HTERT RPE-1 (cell line): ENCODE data around the gene ROBO2.

ENCODE experiments used
- in situ Hi-C: fragments of 300-500 bp; cut with MboI; formaldehyde crosslinking; loops from 4 replicates; pipeline ENCODE4 v1.14.3; 2020; ENCODE audit warnings: low sequenced_read_pairs

The ROBO2 gene

GRCh38 chr3:77188210-77188609 is 148.3 kb downstream of the ROBO2 start:
- in situ Hi-C loops = no loop called here

- in situ Hi-C loops = no loop called here
These were observed 149.4 kb downstream of the ROBO2 start for GRCh38 chr3:77189258-77189657.

GRCh38 chr3:77189684-77190083 is 149.8 kb downstream of the ROBO2 start:
- in situ Hi-C loops = no loop called here

- in situ Hi-C loops = no loop called here
These were observed 150.5 kb downstream of the ROBO2 start for GRCh38 chr3:77190374-77190773.

GRCh38 chr3:77191014-77191413 is 151.1 kb downstream of the ROBO2 start:
- in situ Hi-C loops = no loop called here

- in situ Hi-C loops = no loop called here
These were observed 151.7 kb downstream of the ROBO2 start for GRCh38 chr3:77191640-77192039.

- in situ Hi-C loops = no loop called here
These were observed 156.1 kb downstream of the ROBO2 start for GRCh38 chr3:77195766-77196545.

- in situ Hi-C loops = no loop called here
These were observed 157.5 kb downstream of the ROBO2 start for GRCh38 chr3:77197408-77197807.

- in situ Hi-C loops = no loop called here
These were observed 164.0 kb downstream of the ROBO2 start for GRCh38 chr3:77203851-77204250.

GRCh38 chr3:77204788-77205187 is 164.9 kb downstream of the ROBO2 start:
- in situ Hi-C loops = no loop called here

- in situ Hi-C loops = no loop called here
These were observed 167.9 kb downstream of the ROBO2 start for GRCh38 chr3:77207753-77208152.

GRCh38 chr3:77222701-77223100 is 182.8 kb downstream of the ROBO2 start:
- in situ Hi-C loops = no loop called here

- in situ Hi-C loops = no loop called here
These were observed 187.7 kb downstream of the ROBO2 start for GRCh38 chr3:77227567-77227966.

GRCh38 chr3:77232557-77232956 is 192.7 kb downstream of the ROBO2 start:
- in situ Hi-C loops = no loop called here

- in situ Hi-C loops = no loop called here
These were observed 194.1 kb downstream of the ROBO2 start for GRCh38 chr3:77234004-77234403.

- in situ Hi-C loops = no loop called here
These were observed 196.2 kb downstream of the ROBO2 start for GRCh38 chr3:77236118-77236517.

- in situ Hi-C loops = no loop called here
These were observed 200.3 kb downstream of the ROBO2 start for GRCh38 chr3:77240072-77240650.

GRCh38 chr3:77242371-77242770 is 202.5 kb downstream of the ROBO2 start:
- in situ Hi-C loops = no loop called here

GRCh38 chr3:77244981-77245380 is 205.1 kb downstream of the ROBO2 start:
- in situ Hi-C loops = no loop called here

- in situ Hi-C loops = no loop called here
These were observed 207.2 kb downstream of the ROBO2 start for GRCh38 chr3:77247061-77247460.

- in situ Hi-C loops = no loop called here
These were observed 207.9 kb downstream of the ROBO2 start for GRCh38 chr3:77247817-77248216.

- in situ Hi-C loops = no loop called here
These were observed 208.5 kb downstream of the ROBO2 start for GRCh38 chr3:77248420-77248819.

GRCh38 chr3:77251136-77251535 is 211.2 kb downstream of the ROBO2 start:
- in situ Hi-C loops = no loop called here
